ENCODE results near the gene PELI2. TPM values are rescaled to one million over a fixed set of nuclear protein-coding genes. Genes with fewer than 3 reads are reported as not detected.
A peak's percentile ranks its signal among the peaks of the same experiment; 100 is the strongest.

Gene PELI2
- total RNA-seq, 1 donor from 2014 or later: 27.2 TPM

DNA sequence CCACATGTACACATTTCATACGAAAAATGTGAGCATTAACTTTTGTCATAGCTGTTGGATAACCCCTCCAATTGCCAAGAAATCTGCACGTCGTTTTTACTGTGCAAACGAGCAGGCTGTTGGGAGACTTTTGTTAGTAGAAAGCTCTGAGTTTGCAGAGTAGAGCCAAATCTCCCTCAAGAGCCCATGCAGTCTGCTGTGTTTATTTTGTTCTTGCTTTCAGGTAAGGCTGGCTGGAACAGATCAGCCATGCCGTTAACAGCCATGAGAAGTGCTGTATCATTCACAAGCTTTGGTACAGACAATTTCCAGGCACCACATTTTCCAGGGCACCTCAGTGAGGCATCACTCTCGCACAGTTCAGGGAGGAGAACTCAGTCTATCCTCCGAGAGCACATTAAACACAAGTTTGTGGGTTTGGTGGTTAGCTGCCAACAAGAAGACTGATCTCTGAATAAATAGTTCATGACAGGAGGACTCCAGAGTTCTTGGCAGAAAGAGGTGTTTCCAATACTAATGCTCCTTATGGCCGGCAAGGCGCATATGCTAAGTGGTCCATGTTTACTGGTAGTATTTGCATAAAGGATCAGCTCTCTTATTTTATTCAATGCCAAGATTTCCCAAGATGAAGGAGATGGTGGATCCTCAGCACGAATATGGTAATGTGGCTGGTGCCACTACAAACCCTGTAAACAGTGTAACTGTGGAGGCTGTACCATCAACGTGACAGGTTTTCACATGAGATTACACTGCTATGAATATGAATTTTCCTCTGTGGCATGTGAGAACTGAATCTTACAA is 30.3 kb upstream of the PELI2 start:
- Histone ChIP-seq H3K36me3 (no peaks in the 10 kb centered on the region), H3K27me3 (no peaks in the 10 kb centered on the region), H3K4me2 (no peak overlapping the region), H2AFZ (replicated peaks) (peak overlapping the region; percentile 30), H3K4me3 (no peak overlapping the region), H3K27ac (no peak overlapping the region), H3F3A (ENCODE audit: low read depth) (peaks cover 3% of the 10 kb centered on the region), H3K4me1 (peaks cover 34% of the 10 kb centered on the region), H3K9me3 (ENCODE audit: low read depth) (no peaks in the 10 kb centered on the region), H3K9ac (no peak overlapping the region), H4K20me1 (ENCODE audit: low read depth) (no peaks in the 10 kb centered on the region), H3K79me2 (ENCODE audit: low read depth) (no peaks in the 10 kb centered on the region)
- no peak for DNase-seq (ENCODE audit: low spot score)
- Mint-ChIP-seq H3K36me3 (no peaks in the 10 kb centered on the region), H3K27ac (peak overlapping the region; percentile 32), H3K9me3 (peaks cover 2% of the 10 kb centered on the region), H3K27me3 (ENCODE audit: insufficient read depth, low read depth) (peaks cover 6% of the 10 kb centered on the region), H3K4me3 (no peak overlapping the region), H3K4me1 (peaks cover 16% of the 10 kb centered on the region)
- TF ChIP-seq EZH2 (IDR thresholded peaks at IDR 0.05): no peak
- TF ChIP-seq, protein P1, sequence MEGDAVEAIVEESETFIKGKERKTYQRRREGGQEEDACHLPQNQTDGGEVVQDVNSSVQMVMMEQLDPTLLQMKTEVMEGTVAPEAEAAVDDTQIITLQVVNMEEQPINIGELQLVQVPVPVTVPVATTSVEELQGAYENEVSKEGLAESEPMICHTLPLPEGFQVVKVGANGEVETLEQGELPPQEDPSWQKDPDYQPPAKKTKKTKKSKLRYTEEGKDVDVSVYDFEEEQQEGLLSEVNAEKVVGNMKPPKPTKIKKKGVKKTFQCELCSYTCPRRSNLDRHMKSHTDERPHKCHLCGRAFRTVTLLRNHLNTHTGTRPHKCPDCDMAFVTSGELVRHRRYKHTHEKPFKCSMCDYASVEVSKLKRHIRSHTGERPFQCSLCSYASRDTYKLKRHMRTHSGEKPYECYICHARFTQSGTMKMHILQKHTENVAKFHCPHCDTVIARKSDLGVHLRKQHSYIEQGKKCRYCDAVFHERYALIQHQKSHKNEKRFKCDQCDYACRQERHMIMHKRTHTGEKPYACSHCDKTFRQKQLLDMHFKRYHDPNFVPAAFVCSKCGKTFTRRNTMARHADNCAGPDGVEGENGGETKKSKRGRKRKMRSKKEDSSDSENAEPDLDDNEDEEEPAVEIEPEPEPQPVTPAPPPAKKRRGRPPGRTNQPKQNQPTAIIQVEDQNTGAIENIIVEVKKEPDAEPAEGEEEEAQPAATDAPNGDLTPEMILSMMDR (IDR thresholded peaks at IDR 0.05): no peak
- TF ChIP-seq EZH2phosphoT487 (IDR thresholded peaks at IDR 0.05): no peak

DNA sequence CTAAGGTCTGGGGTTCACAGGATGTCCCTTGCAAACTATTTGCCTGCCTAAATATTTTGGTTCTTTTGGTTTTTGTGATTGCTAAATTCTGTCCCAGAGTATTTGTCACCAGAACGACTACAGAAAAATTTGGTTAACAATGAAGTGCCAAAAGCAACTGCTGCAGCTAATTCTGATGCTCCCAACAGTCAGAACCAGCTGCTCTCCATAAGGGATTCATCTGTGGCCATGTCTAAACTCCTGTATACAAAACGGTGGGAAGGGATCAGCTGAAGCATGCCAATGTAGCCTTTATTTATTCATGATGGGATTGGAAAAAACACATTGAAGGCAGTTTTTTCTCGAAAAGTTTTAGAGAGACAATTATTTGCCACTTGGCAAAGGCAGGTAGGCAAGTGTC is 29.3 kb upstream of the PELI2 start:
- Histone ChIP-seq H3K4me1 (peaks cover 34% of the 10 kb centered on the region), H3K9ac (no peak overlapping the region), H3K9me3 (ENCODE audit: low read depth) (no peaks in the 10 kb centered on the region), H3K27ac (no peak overlapping the region), H3K4me3 (no peak overlapping the region), H2AFZ (replicated peaks) (peak overlapping the region; percentile 2), H3K36me3 (no peaks in the 10 kb centered on the region), H3K4me2 (peak overlapping the region; percentile 28), H3F3A (ENCODE audit: low read depth) (peaks cover 3% of the 10 kb centered on the region), H3K79me2 (ENCODE audit: low read depth) (no peaks in the 10 kb centered on the region), H3K27me3 (no peaks in the 10 kb centered on the region), H4K20me1 (ENCODE audit: low read depth) (no peaks in the 10 kb centered on the region)
- no peak overlapping the region for H3K4me3 Mint-ChIP-seq
- TF ChIP-seq EZH2 (IDR thresholded peaks at IDR 0.05) (no peak), EZH2phosphoT487 (IDR thresholded peaks at IDR 0.05) (no peak)
- TF ChIP-seq, protein P1 (IDR thresholded peaks at IDR 0.05): no peak
- H3K9me3 Mint-ChIP-seq: peaks cover 2% of the 10 kb centered on the region
- peaks cover 6% of the 10 kb centered on the region for H3K27me3 Mint-ChIP-seq (ENCODE audit: insufficient read depth, low read depth)
- H3K4me1 Mint-ChIP-seq: peaks cover 16% of the 10 kb centered on the region
- DNase-seq (ENCODE audit: low spot score): no peak
- no peak overlapping the region for H3K27ac Mint-ChIP-seq
- no peaks in the 10 kb centered on the region for H3K36me3 Mint-ChIP-seq

DNA sequence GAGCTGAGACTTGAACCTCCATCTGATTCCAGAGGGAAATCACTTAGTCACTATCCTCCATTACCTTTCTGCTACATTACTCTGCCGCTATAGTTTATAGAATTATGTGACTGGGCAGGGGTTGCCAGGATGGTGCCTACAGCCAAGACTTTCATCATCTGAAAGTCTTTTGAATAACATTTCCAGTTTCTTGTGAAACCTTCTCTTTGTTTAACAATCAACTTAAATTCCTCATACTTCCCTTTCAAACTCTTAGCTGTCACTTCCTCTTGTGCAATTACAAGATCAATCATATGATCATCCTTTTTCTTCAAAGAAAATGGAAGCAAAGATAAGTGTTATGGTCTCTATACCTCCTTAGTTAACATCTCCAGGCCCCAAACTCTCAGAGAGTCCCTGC is 25.4 kb upstream of the PELI2 start:
- peaks cover 16% of the 10 kb centered on the region for H3K4me1 Mint-ChIP-seq
- Histone ChIP-seq H3K4me2 (no peak overlapping the region), H3K27ac (no peak overlapping the region), H3K79me2 (ENCODE audit: low read depth) (no peaks in the 10 kb centered on the region), H2AFZ (replicated peaks) (no peak overlapping the region), H3K4me1 (peaks cover 28% of the 10 kb centered on the region), H3K4me3 (no peak overlapping the region), H4K20me1 (ENCODE audit: low read depth) (no peaks in the 10 kb centered on the region), H3F3A (ENCODE audit: low read depth) (peaks cover 3% of the 10 kb centered on the region), H3K27me3 (no peaks in the 10 kb centered on the region), H3K9me3 (ENCODE audit: low read depth) (no peaks in the 10 kb centered on the region), H3K9ac (no peak overlapping the region), H3K36me3 (no peaks in the 10 kb centered on the region)
- H3K27ac Mint-ChIP-seq: no peak overlapping the region
- no peak for TF ChIP-seq EZH2 (IDR thresholded peaks at IDR 0.05)
- TF ChIP-seq EZH2phosphoT487 (IDR thresholded peaks at IDR 0.05): no peak
- peaks cover 2% of the 10 kb centered on the region for H3K27me3 Mint-ChIP-seq (ENCODE audit: insufficient read depth, low read depth)
- no peak overlapping the region for H3K4me3 Mint-ChIP-seq
- peaks cover 2% of the 10 kb centered on the region for H3K9me3 Mint-ChIP-seq
- no peak for DNase-seq (ENCODE audit: low spot score)
- no peaks in the 10 kb centered on the region for H3K36me3 Mint-ChIP-seq

DNA sequence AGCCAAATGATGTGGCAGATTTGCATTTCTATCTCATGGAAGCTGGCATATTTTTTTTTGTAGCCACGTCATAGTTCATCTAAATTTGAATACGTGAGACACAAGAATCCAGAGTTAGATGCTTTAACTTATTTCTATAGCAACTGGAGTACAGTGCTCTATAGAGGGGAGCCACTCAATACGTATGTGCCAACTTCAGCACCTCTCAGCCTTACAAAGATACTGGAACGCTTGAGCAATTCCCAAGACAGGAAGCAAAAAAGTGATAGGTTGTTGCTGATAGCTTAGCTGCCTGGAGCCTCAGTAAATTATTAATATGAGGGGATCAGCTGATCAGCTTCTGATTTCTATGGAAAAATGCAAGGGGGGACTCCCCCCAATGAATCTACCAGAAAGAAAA is 24.1 kb upstream of the PELI2 start:
- no peak overlapping the region for H2AFZ ChIP-seq (replicated peaks)
- peaks cover 6% of the 10 kb centered on the region for H3K4me1 Mint-ChIP-seq

More for the DNA sequence above, 24.1 kb upstream of the PELI2 start:
- Histone ChIP-seq H3K4me3 (no peak overlapping the region), H3K27ac (no peak overlapping the region), H3K9me3 (ENCODE audit: low read depth) (no peaks in the 10 kb centered on the region), H3K4me1 (peaks cover 15% of the 10 kb centered on the region), H3K4me2 (no peak overlapping the region), H3K79me2 (ENCODE audit: low read depth) (no peaks in the 10 kb centered on the region), H3K27me3 (no peaks in the 10 kb centered on the region), H3K36me3 (no peaks in the 10 kb centered on the region), H3F3A (ENCODE audit: low read depth) (peaks cover 3% of the 10 kb centered on the region), H3K9ac (no peak overlapping the region), H4K20me1 (ENCODE audit: low read depth) (no peaks in the 10 kb centered on the region)
- H3K27ac Mint-ChIP-seq: no peak overlapping the region
- H3K4me3 Mint-ChIP-seq: no peak overlapping the region
- TF ChIP-seq EZH2phosphoT487 (IDR thresholded peaks at IDR 0.05): no peak
- TF ChIP-seq, protein P1 (IDR thresholded peaks at IDR 0.05): no peak
- TF ChIP-seq EZH2 (IDR thresholded peaks at IDR 0.05): no peak
- H3K27me3 Mint-ChIP-seq (ENCODE audit: insufficient read depth, low read depth): peaks cover 2% of the 10 kb centered on the region
- H3K36me3 Mint-ChIP-seq: no peaks in the 10 kb centered on the region
- peaks cover 2% of the 10 kb centered on the region for H3K9me3 Mint-ChIP-seq
- DNase-seq (ENCODE audit: low spot score): no peak

Data from neural progenitor cell (in vitro differentiated cells).